Epithelial cell of esophagus (primary cell): Measurements from ENCODE around the gene BCL2L2.

ENCODE experiments used
- DNase-seq: peaks from one replicate; pipeline ENCODE4 v3.0.0; 2010; ENCODE audit warnings: low read depth
- H3K4me3 ChIP-seq: 2 replicates; pipeline ENCODE4 v1.5.1; 2011; ENCODE audit warnings: mild to moderate bottlenecking, low read length, control low read depth
- CTCF ChIP-seq: IDR thresholded peaks from 2 replicates; pipeline ENCODE4 v1.5.1; 2011; ENCODE audit warnings: low read depth, mild to moderate bottlenecking, low read length, control low read depth, inconsistent platforms; ENCODE audit not compliant: insufficient read depth; ENCODE audit errors: missing control alignments

BCL2L2 gene

GRCh38 chr14:23346693-23347405, 40.2 kb downstream of the BCL2L2 start:
- DNase-seq = no peak
- no peak overlapping the region for H3K4me3 ChIP-seq
- TF ChIP-seq CTCF = no peak

GRCh38 chr14:23347406-23348296, 41.0 kb downstream of the BCL2L2 start:
- DNase-seq = no peak
- H3K4me3 ChIP-seq = no peak overlapping the region
- no peak for TF ChIP-seq CTCF

DNA sequence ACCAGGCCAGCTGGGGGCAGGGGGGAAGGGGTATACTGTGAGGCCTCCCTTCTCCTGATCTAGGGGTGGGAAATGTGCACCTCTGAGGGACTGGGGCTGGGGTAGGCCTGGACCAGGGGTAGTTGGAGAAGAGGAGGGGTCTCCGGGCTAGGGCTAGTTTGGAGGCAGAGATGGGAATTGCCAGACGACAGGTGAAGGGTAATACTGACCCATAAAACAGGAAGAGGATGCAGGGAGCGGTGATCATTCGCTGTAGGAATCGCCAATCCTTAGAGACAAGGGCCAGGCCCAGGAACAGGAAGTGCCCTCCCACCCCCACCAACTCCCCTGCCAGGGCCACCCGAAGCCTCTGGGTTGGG, 41.6 kb downstream of the BCL2L2 start:
- DNase-seq = no peak
- no peak for TF ChIP-seq CTCF
- H3K4me3 ChIP-seq = no peak overlapping the region

GRCh38 chr14:23349156-23349845, 42.7 kb downstream of the BCL2L2 start:
- no peak for DNase-seq

GRCh38 chr14:23351681-23352505, 45.3 kb downstream of the BCL2L2 start:
- DNase-seq = no peak
- TF ChIP-seq CTCF = no peak
- H3K4me3 ChIP-seq = peak overlapping the region; percentile 48

More at GRCh38 chr14:23349156-23349845, 42.7 kb downstream of the BCL2L2 start:
- TF ChIP-seq CTCF = no peak
- H3K4me3 ChIP-seq = no peak overlapping the region
